ENCODE measurements around the gene PEMT.

Gene PEMT

DNA sequence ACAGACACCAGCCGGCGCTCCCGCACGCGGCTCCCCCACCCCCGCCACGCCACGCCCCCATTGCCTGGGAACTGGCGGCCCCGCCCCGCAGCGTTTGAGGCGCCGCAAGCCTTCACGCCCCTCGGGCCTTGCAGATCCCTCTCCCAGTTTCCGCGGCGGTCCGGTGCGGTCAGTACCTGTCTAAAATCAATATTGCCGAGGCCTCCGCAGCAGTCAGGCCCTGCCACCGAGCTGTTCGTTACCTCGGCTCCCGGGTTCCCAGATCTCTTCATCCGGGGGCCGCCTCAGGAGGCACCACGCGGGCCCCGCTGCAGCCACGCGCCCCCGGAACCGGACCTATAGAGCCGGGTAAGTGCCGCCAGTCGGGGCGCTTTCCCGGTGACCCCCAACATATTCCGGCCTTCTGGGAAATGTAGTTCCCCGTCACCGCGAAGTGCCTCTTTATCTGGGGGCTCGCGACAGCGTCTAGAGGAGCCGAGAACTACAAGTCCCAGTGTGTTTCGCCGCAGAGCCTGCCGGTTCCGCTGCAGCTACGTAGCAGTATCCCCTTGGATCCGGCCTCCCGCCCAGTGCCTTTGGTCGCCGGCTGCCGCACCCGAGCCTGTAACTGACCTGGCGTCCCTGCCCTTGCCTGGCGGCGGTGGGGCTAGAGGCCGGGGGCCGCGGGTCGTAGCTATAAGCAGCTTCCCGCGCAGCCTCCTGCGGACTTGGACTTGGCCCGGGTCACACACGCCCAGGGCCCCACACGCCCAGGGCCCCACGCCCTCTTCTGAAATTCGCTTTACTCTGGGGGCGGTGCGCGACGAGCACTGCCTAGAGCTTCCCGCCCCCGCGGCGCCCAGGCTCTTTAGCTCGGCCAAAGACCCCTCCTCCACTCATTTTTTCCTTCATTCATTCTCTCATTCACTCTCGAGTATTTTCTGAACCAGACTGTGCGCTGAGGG lies at the start of gene PEMT (continued):
- peak; percentile 77 for TF ChIP-seq BCL11B (tag by site-specific recombination; IDR thresholded peaks at IDR 0.05; ENCODE audit: low read depth)
- peak; percentile 90 for TF ChIP-seq EGR2 (tag by site-specific recombination; IDR thresholded peaks at IDR 0.05; ENCODE audit: low read depth)
- TF ChIP-seq ZNF530 (tag by site-specific recombination; IDR thresholded peaks at IDR 0.05; ENCODE audit: low read depth): no peak
- no peak for TF ChIP-seq ZNF548 (tag by site-specific recombination; IDR thresholded peaks at IDR 0.05)
- TF ChIP-seq, protein P1, sequence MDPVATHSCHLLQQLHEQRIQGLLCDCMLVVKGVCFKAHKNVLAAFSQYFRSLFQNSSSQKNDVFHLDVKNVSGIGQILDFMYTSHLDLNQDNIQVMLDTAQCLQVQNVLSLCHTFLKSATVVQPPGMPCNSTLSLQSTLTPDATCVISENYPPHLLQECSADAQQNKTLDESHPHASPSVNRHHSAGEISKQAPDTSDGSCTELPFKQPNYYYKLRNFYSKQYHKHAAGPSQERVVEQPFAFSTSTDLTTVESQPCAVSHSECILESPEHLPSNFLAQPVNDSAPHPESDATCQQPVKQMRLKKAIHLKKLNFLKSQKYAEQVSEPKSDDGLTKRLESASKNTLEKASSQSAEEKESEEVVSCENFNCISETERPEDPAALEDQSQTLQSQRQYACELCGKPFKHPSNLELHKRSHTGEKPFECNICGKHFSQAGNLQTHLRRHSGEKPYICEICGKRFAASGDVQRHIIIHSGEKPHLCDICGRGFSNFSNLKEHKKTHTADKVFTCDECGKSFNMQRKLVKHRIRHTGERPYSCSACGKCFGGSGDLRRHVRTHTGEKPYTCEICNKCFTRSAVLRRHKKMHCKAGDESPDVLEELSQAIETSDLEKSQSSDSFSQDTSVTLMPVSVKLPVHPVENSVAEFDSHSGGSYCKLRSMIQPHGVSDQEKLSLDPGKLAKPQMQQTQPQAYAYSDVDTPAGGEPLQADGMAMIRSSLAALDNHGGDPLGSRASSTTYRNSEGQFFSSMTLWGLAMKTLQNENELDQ (tag by site-specific recombination; IDR thresholded peaks at IDR 0.05; ENCODE audit: low read depth): no peak
- peak; percentile 94 for TF ChIP-seq ZNF324 (tag by site-specific recombination; IDR thresholded peaks at IDR 0.05)
- TF ChIP-seq ZNF776 (tag by site-specific recombination; IDR thresholded peaks at IDR 0.05; ENCODE audit: borderline replicate concordance): no peak
- TF ChIP-seq, protein P2, sequence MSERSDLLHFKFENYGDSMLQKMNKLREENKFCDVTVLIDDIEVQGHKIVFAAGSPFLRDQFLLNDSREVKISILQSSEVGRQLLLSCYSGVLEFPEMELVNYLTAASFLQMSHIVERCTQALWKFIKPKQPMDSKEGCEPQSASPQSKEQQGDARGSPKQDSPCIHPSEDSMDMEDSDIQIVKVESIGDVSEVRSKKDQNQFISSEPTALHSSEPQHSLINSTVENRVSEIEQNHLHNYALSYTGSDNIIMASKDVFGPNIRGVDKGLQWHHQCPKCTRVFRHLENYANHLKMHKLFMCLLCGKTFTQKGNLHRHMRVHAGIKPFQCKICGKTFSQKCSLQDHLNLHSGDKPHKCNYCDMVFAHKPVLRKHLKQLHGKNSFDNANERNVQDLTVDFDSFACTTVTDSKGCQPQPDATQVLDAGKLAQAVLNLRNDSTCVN (tag by site-specific recombination; optimal IDR thresholded peaks at IDR 0.05): peak; percentile 90
- TF ChIP-seq ZNF341 (tag by site-specific recombination; IDR thresholded peaks at IDR 0.05; ENCODE audit: low read depth): peak; percentile 42
- TF ChIP-seq ZNF10 (tag by site-specific recombination; IDR thresholded peaks at IDR 0.05): peak; percentile 89; the same call in 1 of the 2 replicates
- TF ChIP-seq ZNF596 (tag by site-specific recombination; IDR thresholded peaks at IDR 0.05): no peak
- peak; percentile 95 for TF ChIP-seq ZNF704 (tag by site-specific recombination; IDR thresholded peaks at IDR 0.05)
- peak; percentile 98 for TF ChIP-seq KLF16 (tag by site-specific recombination; IDR thresholded peaks at IDR 0.05)
- TF ChIP-seq, protein P3, sequence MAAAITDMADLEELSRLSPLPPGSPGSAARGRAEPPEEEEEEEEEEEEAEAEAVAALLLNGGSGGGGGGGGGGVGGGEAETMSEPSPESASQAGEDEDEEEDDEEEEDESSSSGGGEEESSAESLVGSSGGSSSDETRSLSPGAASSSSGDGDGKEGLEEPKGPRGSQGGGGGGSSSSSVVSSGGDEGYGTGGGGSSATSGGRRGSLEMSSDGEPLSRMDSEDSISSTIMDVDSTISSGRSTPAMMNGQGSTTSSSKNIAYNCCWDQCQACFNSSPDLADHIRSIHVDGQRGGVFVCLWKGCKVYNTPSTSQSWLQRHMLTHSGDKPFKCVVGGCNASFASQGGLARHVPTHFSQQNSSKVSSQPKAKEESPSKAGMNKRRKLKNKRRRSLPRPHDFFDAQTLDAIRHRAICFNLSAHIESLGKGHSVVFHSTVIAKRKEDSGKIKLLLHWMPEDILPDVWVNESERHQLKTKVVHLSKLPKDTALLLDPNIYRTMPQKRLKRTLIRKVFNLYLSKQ (tag by site-specific recombination; IDR thresholded peaks at IDR 0.05; ENCODE audit: borderline replicate concordance): no peak
- TF ChIP-seq, protein P4, sequence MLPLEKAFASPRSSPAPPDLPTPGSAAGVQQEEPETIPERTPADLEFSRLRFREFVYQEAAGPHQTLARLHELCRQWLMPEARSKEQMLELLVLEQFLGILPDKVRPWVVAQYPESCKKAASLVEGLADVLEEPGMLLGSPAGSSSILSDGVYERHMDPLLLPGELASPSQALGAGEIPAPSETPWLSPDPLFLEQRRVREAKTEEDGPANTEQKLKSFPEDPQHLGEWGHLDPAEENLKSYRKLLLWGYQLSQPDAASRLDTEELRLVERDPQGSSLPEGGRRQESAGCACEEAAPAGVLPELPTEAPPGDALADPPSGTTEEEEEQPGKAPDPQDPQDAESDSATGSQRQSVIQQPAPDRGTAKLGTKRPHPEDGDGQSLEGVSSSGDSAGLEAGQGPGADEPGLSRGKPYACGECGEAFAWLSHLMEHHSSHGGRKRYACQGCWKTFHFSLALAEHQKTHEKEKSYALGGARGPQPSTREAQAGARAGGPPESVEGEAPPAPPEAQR (tag by site-specific recombination; IDR thresholded peaks at IDR 0.05): no peak
- TF ChIP-seq, protein P5, sequence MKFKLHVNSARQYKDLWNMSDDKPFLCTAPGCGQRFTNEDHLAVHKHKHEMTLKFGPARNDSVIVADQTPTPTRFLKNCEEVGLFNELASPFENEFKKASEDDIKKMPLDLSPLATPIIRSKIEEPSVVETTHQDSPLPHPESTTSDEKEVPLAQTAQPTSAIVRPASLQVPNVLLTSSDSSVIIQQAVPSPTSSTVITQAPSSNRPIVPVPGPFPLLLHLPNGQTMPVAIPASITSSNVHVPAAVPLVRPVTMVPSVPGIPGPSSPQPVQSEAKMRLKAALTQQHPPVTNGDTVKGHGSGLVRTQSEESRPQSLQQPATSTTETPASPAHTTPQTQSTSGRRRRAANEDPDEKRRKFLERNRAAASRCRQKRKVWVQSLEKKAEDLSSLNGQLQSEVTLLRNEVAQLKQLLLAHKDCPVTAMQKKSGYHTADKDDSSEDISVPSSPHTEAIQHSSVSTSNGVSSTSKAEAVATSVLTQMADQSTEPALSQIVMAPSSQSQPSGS (tag by site-specific recombination; IDR thresholded peaks at IDR 0.05; ENCODE audit: low read depth): peak; percentile 64
- TF ChIP-seq ZNF335 (tag by site-specific recombination; conservative IDR thresholded peaks at IDR 0.05): peak; percentile 90
- no peak for TF ChIP-seq ZNF621 (tag by site-specific recombination; IDR thresholded peaks at IDR 0.05)
- TF ChIP-seq OSR2 (tag by site-specific recombination; IDR thresholded peaks at IDR 0.05): no peak; the same call in none of the 2 replicates
- no peak for TF ChIP-seq ZNF354C (tag by site-specific recombination; IDR thresholded peaks at IDR 0.05; ENCODE audit: borderline replicate concordance, low read depth)
- TF ChIP-seq ZNF18 (tag by site-specific recombination; IDR thresholded peaks at IDR 0.05): 0 out of 2 replicates have a peak, but pooled peaks have one; percentile 28
- TF ChIP-seq ZNF112 (tag by site-specific recombination; IDR thresholded peaks at IDR 0.05): no peak
- peak; percentile 63; the same call in 1 of the 2 replicates for TF ChIP-seq GLIS1 (tag by site-specific recombination; IDR thresholded peaks at IDR 0.05)
- TF ChIP-seq, protein P6, sequence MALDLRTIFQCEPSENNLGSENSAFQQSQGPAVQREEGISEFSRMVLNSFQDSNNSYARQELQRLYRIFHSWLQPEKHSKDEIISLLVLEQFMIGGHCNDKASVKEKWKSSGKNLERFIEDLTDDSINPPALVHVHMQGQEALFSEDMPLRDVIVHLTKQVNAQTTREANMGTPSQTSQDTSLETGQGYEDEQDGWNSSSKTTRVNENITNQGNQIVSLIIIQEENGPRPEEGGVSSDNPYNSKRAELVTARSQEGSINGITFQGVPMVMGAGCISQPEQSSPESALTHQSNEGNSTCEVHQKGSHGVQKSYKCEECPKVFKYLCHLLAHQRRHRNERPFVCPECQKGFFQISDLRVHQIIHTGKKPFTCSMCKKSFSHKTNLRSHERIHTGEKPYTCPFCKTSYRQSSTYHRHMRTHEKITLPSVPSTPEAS (tag by site-specific recombination; IDR thresholded peaks at IDR 0.05): 0 out of 2 replicates have a peak, but pooled peaks have one; percentile 22
- TF ChIP-seq TRIM28 (IDR thresholded peaks at IDR 0.05; ENCODE audit: borderline replicate concordance, low read length): peak; percentile 56; the same call in 1 of the 2 replicates
- TF ChIP-seq ZNF2 (tag by site-specific recombination; IDR thresholded peaks at IDR 0.05): peak; percentile 96

All from HEK293 (cell line).